Medulla oblongata (tissue), 1 donor: ENCODE measurements around the gene PGA4.
"Not testable (repeated sequence)": the region's sequence is repeated elsewhere in the genome, so short reads cannot be mapped to it uniquely, and the experiment has no call there.

ENCODE experiments used
- DNase-seq: peaks from one replicate; pipeline ENCODE4 v3.0.0-alpha.2; 2015; ENCODE audit errors: extremely low spot score

The PGA4 gene

DNA sequence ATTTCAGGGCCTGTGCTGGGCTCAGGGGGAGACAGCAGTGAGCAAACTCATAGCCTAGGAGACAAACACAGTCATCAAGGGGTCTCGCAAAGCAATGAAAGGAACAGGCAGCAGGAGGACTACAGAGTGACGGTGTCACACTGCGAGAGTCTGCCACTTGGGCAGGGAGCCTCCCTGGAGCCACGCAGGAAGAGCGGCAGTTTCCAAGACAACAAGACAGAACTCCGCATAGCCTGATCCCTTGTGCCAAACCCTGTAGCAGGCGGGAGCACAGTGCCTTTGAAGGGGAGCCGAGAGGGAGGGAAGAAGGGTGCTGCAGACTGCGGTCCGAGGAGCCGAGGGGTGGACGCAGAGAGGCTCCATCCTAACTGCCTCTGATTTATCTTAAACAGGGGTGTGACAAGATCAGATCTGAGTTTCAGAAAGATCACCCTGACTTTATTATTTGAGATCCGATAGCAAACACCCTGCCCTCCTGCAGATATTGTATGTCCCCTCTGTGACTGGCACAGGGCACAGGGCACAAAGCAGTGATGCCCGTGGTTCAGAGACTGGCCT is 17.6 kb upstream of the PGA4 start:
- not testable (repeated sequence) for DNase-seq

DNA sequence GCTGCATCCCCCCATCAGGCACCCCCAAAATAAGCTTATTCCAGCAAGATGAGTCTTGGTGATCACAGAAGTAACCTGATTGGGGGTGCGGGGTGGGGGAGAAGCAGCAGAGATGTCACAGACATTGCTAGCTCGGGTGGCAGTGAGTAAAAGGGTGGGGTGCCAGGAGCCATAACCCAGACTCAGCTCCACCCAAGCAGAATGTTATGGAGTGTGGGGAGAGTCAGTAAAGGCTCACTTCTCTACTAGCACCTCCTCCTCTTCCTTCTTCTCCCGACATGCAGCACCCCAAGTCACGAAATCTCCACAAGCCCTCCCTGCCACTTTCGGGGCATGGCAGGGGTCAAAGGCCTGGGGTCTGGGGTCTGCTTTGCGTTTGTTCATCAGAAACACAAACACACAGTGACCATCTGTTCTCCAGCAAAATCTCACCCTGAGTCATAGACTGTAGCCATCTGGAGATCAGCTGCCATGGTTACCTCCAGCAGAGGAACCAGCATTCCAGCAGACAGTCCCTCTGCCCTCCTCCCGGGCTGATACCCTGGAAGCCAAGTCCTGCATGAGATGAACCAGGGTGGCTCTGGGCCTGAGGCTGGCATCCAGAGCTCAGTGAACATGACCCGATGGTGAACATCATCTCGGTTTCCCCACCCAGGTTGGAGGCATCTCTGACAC is 14.4 kb upstream of the PGA4 start:
- not testable (repeated sequence) for DNase-seq

DNA sequence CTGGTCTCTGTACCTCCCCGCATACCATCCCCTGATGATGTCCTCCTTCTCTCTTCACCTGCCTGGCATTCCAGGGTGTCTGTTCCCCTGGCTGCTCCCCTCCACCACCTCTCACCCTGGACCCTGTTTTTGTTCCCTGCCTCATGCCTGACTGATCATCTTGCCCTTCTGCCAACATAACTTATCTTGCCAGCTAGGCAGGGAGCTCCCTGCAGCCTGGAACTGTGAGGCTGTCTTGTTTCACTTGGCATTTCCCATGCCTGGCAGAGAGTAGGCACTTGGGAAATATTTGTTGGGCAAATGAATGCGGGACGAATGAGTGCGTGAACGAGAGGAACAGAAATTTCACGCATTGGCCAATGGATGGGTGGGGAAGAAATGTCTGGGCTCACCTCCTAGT is 11.5 kb upstream of the PGA4 start:
- not testable (repeated sequence) for DNase-seq

DNA sequence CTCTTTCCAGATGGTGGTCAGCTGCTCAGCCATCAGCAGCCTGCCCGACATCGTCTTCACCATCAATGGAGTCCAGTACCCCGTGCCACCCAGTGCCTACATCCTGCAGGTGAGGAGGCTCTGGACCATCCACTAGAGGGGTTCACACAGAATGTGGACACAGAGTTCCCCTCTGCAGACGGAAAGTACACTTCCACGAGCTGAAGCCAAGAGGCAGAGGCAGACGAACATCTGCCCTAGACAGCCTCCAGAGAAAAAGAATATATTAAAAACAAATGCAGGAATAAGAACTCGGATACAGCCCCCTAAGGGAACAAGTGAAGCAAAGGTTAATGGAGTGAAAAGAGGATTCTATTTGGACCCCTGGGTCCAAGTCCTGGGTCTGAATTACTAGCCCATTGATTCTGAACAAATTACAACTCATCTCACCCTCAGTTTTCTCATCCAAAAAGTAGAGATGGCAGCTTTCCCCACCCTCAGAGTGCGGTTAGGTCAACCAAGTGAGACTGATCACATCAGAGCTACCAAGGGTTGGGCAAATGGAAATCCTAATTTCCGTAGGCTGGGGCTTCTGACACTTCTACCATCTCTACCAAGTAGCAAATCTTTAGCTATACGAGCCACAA is 10.7 kb upstream of the PGA4 start:
- DNase-seq, result not testable (repeated sequence)

DNA sequence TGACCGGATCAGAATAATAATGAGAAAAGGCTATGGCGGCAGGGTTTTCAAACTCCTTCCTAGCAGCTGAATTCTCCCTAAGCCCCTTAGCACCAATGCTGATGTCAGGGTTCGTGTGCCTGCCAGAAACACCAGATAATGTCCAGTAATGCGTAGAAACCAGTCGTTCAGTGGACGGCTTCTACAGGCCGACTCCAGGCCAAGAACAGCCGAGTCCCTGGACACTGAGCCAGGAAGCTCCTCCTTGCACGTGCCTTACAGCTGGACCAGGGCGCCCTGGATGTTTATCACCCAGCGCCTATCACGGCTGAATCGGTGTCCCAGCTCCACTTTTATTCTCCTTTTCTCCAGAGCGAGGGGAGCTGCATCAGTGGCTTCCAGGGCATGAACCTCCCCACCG is 9.9 kb upstream of the PGA4 start:
- DNase-seq, result not testable (repeated sequence)

DNA sequence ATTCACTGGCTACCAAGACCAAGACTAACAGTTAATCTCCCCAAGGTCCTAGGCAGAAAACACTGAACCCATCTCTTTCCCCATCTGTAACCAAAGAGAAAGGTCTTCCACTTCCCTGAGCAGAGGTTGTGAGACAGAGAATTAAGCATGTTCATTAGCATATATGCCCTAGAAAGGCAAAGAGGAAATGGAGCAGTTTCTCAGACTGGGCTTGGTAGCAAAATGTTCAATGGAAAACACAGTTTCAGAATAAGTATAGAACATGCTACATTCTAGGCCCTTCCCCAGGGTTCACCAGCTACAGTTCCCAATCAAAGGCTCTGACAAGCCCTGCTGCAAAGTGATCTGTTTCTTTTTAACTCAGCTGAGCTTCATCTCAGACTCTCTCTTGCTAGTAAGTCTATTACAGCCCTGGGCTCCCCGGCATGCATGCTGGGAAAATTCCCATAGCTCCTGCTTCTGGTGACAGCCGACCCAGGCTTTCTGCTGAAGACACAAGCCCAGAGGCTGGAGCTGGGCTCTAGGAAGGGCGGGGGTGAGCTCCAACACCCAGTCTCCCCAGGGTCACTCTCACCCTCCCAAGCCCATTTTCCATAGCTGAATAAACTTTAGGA is 8.3 kb upstream of the PGA4 start:
- not testable (repeated sequence) for DNase-seq

DNA sequence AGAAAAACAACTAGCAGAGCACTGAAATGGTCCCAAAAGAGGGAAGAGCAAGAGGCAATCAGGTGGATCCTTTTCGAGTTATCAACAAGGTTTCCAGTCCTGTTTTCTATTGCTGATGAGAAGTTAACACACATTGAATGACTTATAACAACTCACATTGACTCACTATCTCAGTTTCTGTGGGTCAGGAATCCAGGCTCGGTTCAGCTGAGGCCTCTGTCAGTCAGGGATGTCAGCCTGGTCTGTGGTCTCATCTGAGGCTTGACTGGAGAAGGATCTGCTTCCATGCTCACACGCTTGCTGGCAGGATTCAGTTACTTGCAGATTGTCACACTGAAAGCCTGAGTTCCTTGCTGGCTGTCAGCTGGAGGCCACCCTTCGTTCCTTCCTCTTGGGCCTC is 3.8 kb upstream of the PGA4 start:
- not testable (repeated sequence) for DNase-seq

DNA sequence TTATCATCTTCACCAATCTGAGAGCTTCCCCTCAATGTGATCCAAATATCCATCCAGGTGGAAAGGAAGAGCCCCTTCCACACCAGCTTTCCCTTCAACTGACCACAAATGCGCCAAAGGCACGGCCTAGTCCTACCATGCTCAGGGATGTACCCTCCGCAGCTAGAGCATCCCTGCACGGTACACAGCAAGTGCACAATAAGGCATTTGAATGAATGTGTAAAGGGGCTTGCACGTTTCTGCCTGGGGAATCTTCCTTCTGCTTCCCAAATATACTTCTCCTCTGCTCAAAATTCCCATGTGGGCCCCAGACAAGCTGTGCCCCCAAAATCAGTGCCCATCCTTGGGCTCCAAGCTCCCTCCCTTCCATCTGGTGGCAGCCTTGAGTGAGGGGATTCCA is 3.1 kb upstream of the PGA4 start:
- not testable (repeated sequence) for DNase-seq

DNA sequence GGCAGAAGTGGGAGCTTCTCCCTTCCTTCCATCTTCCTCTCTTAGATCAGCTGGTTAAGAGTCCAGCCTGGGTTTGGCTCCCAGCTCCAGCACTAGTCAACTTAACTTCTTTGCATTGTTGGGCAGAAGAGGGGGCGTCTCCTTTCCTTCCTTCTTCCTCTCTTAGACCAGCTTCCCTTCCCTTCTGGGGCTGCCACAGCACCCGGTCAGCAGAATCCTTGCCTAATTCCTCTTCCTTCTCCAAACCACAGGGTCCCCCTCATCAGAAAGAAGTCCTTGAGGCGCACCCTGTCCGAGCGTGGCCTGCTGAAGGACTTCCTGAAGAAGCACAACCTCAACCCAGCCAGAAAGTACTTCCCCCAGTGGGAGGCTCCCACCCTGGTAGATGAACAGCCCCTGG is 545 bp downstream of the PGA4 start:
- not testable (repeated sequence) for DNase-seq

DNA sequence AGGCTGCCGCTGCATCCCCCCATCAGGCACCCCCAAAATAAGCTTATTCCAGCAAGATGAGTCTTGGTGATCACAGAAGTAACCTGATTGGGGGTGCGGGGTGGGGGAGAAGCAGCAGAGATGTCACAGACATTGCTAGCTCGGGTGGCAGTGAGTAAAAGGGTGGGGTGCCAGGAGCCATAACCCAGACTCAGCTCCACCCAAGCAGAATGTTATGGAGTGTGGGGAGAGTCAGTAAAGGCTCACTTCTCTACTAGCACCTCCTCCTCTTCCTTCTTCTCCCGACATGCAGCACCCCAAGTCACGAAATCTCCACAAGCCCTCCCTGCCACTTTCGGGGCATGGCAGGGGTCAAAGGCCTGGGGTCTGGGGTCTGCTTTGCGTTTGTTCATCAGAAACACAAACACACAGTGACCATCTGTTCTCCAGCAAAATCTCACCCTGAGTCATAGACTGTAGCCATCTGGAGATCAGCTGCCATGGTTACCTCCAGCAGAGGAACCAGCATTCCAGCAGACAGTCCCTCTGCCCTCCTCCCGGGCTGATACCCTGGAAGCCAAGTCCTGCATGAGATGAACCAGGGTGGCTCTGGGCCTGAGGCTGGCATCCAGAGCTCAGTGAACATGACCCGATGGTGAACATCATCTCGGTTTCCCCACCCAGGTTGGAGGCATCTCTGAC is 4.5 kb downstream of the PGA4 start:
- DNase-seq, result not testable (repeated sequence)

DNA sequence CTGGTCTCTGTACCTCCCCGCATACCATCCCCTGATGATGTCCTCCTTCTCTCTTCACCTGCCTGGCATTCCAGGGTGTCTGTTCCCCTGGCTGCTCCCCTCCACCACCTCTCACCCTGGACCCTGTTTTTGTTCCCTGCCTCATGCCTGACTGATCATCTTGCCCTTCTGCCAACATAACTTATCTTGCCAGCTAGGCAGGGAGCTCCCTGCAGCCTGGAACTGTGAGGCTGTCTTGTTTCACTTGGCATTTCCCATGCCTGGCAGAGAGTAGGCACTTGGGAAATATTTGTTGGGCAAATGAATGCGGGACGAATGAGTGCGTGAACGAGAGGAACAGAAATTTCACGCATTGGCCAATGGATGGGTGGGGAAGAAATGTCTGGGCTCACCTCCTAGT is 7.3 kb downstream of the PGA4 start:
- not testable (repeated sequence) for DNase-seq

DNA sequence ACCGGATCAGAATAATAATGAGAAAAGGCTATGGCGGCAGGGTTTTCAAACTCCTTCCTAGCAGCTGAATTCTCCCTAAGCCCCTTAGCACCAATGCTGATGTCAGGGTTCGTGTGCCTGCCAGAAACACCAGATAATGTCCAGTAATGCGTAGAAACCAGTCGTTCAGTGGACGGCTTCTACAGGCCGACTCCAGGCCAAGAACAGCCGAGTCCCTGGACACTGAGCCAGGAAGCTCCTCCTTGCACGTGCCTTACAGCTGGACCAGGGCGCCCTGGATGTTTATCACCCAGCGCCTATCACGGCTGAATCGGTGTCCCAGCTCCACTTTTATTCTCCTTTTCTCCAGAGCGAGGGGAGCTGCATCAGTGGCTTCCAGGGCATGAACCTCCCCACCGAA is 8.9 kb downstream of the PGA4 start:
- not testable (repeated sequence) for DNase-seq

DNA sequence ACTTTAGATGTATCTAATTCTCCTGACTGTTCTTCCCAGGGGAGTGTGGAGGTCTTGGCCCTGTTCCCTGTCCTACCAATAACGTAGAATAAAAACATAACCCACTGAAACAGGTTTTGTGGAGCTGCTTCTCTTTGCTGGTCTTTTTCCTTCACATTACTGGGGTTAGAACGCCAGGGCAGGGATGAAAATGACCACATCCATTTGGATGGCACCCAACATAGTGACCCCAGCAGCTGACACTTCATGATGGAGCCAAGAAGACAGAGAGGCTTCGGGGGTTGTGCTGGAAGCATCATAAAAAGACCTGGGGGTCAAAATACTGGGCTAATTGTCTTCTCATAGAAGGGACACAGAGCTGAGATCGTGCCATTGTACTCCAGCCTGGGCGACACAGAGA is 9.4 kb downstream of the PGA4 start:
- not testable (repeated sequence) for DNase-seq

DNA sequence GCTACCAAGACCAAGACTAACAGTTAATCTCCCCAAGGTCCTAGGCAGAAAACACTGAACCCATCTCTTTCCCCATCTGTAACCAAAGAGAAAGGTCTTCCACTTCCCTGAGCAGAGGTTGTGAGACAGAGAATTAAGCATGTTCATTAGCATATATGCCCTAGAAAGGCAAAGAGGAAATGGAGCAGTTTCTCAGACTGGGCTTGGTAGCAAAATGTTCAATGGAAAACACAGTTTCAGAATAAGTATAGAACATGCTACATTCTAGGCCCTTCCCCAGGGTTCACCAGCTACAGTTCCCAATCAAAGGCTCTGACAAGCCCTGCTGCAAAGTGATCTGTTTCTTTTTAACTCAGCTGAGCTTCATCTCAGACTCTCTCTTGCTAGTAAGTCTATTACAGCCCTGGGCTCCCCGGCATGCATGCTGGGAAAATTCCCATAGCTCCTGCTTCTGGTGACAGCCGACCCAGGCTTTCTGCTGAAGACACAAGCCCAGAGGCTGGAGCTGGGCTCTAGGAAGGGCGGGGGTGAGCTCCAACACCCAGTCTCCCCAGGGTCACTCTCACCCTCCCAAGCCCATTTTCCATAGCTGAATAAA is 10.5 kb downstream of the PGA4 start:
- DNase-seq, result not testable (repeated sequence)

DNA sequence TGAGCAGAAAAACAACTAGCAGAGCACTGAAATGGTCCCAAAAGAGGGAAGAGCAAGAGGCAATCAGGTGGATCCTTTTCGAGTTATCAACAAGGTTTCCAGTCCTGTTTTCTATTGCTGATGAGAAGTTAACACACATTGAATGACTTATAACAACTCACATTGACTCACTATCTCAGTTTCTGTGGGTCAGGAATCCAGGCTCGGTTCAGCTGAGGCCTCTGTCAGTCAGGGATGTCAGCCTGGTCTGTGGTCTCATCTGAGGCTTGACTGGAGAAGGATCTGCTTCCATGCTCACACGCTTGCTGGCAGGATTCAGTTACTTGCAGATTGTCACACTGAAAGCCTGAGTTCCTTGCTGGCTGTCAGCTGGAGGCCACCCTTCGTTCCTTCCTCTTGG is 15.0 kb downstream of the PGA4 start:
- not testable (repeated sequence) for DNase-seq

DNA sequence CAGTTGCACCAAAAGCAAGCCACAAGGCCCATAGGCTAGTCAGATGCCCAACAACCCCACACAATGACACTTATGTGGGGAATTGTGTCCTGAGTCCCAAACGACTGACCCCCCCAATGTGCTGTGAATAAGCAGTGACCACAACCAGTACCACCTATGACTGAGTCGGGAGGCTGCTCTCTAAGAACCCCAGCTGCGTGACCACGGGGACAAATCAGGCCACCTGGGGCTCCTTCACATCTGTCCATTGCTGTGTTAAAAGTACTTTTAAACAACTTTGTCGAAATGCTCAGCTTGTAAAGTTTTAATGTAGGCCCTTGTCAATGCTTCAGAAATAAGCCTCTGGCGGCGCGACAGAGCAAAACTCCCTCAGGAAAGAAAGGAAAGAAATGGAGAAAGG is 18.1 kb downstream of the PGA4 start:
- not testable (repeated sequence) for DNase-seq

DNA sequence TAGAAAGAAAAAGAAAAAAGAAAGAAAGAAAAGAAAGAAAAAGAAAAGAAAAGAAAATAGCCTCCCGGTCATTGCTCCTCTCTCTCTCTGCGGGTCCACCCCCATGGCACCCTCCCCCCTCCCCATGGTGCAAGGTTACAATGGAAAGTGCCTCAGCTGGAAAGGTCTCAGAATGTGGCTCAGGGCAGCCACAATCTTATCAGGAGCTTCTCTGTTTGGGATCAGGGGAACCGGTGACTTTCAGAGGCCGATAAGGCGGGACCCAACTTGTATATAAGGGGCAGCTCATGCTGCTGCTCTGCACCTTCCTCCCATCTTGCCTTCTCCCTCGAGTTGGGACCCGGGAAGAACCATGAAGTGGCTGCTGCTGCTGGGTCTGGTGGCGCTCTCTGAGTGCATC is 18.7 kb downstream of the PGA4 start, which contains the start of gene PGA5:
Gene PGA5 (plus strand): TSS at position 301 of the 400 bp plus-strand sequence. CDS start 52 bp downstream, at position 353.
- DNase-seq, result not testable (repeated sequence)

DNA sequence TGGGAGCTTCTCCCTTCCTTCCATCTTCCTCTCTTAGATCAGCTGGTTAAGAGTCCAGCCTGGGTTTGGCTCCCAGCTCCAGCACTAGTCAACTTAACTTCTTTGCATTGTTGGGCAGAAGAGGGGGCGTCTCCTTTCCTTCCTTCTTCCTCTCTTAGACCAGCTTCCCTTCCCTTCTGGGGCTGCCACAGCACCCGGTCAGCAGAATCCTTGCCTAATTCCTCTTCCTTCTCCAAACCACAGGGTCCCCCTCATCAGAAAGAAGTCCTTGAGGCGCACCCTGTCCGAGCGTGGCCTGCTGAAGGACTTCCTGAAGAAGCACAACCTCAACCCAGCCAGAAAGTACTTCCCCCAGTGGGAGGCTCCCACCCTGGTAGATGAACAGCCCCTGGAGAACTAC is 19.4 kb downstream of the PGA4 start:
- DNase-seq, result not testable (repeated sequence)

DNA sequence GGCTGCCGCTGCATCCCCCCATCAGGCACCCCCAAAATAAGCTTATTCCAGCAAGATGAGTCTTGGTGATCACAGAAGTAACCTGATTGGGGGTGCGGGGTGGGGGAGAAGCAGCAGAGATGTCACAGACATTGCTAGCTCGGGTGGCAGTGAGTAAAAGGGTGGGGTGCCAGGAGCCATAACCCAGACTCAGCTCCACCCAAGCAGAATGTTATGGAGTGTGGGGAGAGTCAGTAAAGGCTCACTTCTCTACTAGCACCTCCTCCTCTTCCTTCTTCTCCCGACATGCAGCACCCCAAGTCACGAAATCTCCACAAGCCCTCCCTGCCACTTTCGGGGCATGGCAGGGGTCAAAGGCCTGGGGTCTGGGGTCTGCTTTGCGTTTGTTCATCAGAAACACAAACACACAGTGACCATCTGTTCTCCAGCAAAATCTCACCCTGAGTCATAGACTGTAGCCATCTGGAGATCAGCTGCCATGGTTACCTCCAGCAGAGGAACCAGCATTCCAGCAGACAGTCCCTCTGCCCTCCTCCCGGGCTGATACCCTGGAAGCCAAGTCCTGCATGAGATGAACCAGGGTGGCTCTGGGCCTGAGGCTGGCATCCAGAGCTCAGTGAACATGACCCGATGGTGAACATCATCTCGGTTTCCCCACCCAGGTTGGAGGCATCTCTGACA is 23.3 kb downstream of the PGA4 start:
- not testable (repeated sequence) for DNase-seq

DNA sequence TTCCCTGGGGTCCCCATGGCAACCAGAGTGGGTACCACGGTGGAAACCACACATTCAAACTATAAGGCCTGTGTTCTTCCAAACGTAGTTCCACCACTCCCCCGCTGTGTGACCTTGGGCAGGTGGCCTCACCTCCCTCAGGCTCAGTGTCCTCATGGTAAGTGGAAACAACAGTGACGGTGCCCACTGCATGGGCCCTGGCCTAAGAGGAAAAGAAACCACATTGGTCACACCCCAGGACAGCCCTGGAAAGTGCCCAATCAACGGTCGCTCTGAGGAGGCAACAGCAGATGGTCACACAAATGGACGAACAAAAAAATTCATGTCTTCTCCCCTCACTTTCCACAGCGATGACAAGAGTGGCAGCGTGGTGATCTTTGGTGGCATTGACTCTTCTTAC is 25.9 kb downstream of the PGA4 start:
- DNase-seq, result not testable (repeated sequence)

DNA sequence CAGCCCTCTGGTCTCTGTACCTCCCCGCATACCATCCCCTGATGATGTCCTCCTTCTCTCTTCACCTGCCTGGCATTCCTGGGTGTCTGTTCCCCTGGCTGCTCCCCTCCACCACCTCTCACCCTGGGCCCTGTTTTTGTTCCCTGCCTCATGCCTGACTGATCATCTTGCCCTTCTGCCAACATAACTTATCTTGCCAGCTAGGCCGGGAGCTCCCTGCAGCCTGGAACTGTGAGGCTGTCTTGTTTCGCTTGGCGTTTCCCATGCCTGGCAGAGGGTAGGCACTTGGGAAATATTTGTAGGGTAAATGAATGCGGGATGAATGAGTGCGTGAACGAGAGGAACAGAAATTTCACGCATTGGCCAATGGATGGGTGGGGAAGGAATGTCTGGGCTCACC is 27.1 kb downstream of the PGA4 start:
- not testable (repeated sequence) for DNase-seq
